Body of pancreas (tissue), 4 donors: Measurements from ENCODE around the gene SBK3. TPM values are rescaled to one million over a fixed set of nuclear protein-coding genes. Genes with fewer than 3 reads are reported as not detected.

Experiments used
- ATAC-seq: fragments of 150-250 bp; one replicate; pipeline ENCODE4 v1.9.1; 2016
- DNase-seq, 4 donors: peaks; one replicate each; pipeline ENCODE4 v3.0.0-alpha.2; 2019
- H3K27ac ChIP-seq, 4 donors: fragments of 200-600 bp; sonication (generic); 1 replicate in 3 of 4; 2 replicates in 1 of 4; pipeline versions ENCODE4 v1.5.1 to v1.6.1; 2016 to 2019; ENCODE audit warnings: mild to moderate bottlenecking in 1 of 4, mixed read lengths in 1 of 4, moderate library complexity in 1 of 4
- H3K27me3 ChIP-seq, 2 donors: fragments of 200-600 bp; sonication (generic); one replicate each; pipeline ENCODE4 v1.6.0; 2016; ENCODE audit warnings: mild to moderate bottlenecking in 1 of 2
- H3K36me3 ChIP-seq, 2 donors: fragments of 200-600 bp; sonication (generic); replicated peaks in 1 of 2; 2 replicates each; pipeline ENCODE4 v1.5.1; 2016; ENCODE audit warnings: low read depth in 2 of 2; ENCODE audit not compliant: insufficient read depth in 1 of 2
- H3K4me1 ChIP-seq: fragments of 200-600 bp; sonication (generic); one replicate; pipeline ENCODE4 v1.6.0; 2016
- H3K4me3 ChIP-seq, 2 donors: fragments of 200-600 bp; sonication (generic); 1 replicate in 1 of 2; 2 replicates in 1 of 2; pipeline ENCODE4 v1.5.1; 2016 to 2019
- H3K9me3 ChIP-seq, 3 donors: fragments of 200-600 bp; sonication (generic); 1 replicate in 2 of 3; 2 replicates in 1 of 3; pipeline ENCODE4 v1.5.1; 2016
- CTCF ChIP-seq, 7 experiments: fragments of 450-650 bp in 4 of 7; fragments of 200-600 bp in 3 of 7; sonication (generic) in 3 of 7; IDR thresholded peaks; one replicate each; pipeline ENCODE4 v1.5.1; 2016 to 2019; ENCODE audit warnings: antibody characterized with exemption in 7 of 7
- POLR2A ChIP-seq, 3 donors: fragments of 450-650 bp; IDR thresholded peaks; one replicate each; pipeline ENCODE4 v1.6.1; 2016; ENCODE audit warnings: antibody characterized with exemption in 3 of 3, mild to moderate bottlenecking in 2 of 3
- WGBS, 2 donors: methylation state at CpG; one replicate each; pipeline ENCODE4 v1.1.5; 2017; 5-methylcytosine and 5-hydroxymethylcytosine counted together
- intact Hi-C: fragments of 100-400 bp; cut with DNase I; formaldehyde crosslinking; loops from one replicate; pipeline ENCODE4 v1.15.1; 2023
- total RNA-seq, 2 donors: library from RNA; depleted of rRNA; stranded (reverse); fragments of >200 nt; gene quantifications; one replicate each; pipeline ENCODE4 v1.1.0, GENCODE V29; 2016

The SBK3 gene, protein sequence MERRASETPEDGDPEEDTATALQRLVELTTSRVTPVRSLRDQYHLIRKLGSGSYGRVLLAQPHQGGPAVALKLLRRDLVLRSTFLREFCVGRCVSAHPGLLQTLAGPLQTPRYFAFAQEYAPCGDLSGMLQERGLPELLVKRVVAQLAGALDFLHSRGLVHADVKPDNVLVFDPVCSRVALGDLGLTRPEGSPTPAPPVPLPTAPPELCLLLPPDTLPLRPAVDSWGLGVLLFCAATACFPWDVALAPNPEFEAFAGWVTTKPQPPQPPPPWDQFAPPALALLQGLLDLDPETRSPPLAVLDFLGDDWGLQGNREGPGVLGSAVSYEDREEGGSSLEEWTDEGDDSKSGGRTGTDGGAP
- total RNA-seq, result not detected

GRCh38 chr19:55545443-55545842 lies at the start of gene SBK3:
TSS of gene SBK3 (minus strand) at chr19:55545543. CDS start at chr19:55545543, 0 bp downstream.
- no peak for TF ChIP-seq CTCF (IDR thresholded peaks at IDR 0.05)
- Histone ChIP-seq H3K9me3 (no peaks in the 10 kb centered on the region), H3K27ac (peak within 1 kb of the TSS in 1 of 4 donors; percentile 25), H3K27me3 (peaks cover 0 to 3% of the 10 kb centered on the region in 2 donors), H3K4me3 (no peak within 1 kb of the TSS), H3K36me3 (no peaks in the 10 kb centered on the region), H3K4me1 (peaks cover 9% of the 10 kb centered on the region)
- no peak for ATAC-seq
- DNase-seq, result no peak
- 54 to 57% methylated on average over 3 to 7 of the region's 10 CpGs for WGBS, 2 donors
- intact Hi-C loops, result no loop called here

DNA sequence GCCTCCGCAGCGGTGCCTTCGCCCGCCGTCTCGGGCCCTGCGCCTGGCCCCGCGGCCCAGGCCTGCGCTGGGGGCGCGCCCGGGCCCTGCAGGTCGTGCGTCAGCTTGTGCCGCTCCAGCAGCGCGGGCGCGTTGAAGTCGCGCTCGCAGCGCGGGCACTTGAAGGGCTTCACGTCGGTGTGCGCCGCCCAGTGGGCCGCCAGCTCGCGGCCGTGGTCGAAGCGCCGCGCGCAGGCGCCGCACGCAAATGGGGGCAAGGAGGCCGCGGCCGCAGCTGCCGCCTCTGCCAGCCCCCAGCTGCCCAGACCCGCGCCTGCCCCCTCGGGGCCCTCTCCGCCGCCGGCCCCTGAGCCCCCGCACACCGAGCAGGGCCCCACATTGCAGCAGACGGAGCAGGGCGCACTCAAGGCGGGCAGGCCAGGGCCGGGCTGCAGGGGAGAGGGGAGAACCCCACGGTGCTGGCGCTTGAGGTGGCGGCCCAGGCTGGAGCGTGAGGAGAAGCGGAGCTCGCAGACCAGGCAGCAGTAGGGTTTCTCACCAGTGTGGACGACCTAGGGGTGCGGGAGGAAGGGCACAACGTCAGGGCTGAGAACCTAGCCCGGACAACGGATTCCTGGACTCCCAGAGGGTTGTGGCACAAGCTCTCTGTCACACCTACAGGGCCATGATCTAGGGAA lies 47.9 kb upstream of the SBK3 start:
- no peak for TF ChIP-seq POLR2A (IDR thresholded peaks at IDR 0.05)
- TF ChIP-seq CTCF (IDR thresholded peaks at IDR 0.05), result no peak
- WGBS, 2 donors, result 81 to 93% methylated on average over 44 to 45 of the region's 68 CpGs
- H3K27me3 ChIP-seq, result no peaks in the 10 kb centered on the region
- DNase-seq (no peak), ATAC-seq (no peak)
- intact Hi-C loops, result no loop called here
- peaks cover 0 to 5% of the 10 kb centered on the region in 2 donors for H3K36me3 ChIP-seq
- H3K4me1 ChIP-seq, result peaks cover under 1% of the 10 kb centered on the region
- H3K9me3 ChIP-seq, result no peaks in the 10 kb centered on the region
- H3K4me3 ChIP-seq, result no peak overlapping the region
- H3K27ac ChIP-seq, result no peak overlapping the region

DNA sequence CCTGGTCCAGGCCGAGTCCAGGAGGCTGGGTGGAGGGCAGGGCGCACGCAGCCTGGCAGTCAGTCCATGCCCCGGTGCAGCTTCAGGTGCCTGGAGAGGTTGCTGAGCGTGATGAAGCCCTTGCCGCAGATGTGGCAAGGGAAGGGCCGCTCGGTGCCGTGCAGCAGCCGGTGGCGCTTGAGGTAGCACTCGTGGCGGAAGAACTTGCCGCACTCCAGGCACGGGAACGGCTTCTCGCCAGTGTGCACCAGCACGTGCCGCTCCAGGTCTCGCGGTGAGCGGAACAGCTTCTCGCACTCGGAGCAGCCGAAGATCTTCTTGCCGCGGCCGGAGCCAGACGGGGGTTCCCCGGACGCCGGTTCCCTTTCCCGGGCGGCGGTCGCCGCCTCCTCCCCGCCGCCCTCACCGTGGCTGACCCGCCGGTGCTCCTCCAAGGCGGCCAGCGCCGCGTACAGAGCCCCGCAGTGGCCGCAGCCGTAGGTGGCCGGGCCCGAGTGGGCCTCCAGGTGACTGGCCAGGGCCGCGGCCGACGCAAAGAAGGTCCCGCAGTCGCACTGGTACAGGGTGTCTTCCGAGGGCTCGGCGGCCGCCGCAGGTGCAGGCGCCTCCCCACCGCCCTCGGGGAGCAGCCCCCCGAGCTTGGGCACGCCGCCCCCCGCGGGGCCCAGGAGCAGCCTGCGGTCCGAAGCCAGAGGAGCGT lies 47.2 kb upstream of the SBK3 start:
- H3K27ac ChIP-seq, result no peak overlapping the region
- H3K4me3 ChIP-seq, result no peak overlapping the region
- H3K9me3 ChIP-seq, result no peaks in the 10 kb centered on the region
- H3K4me1 ChIP-seq, result no peaks in the 10 kb centered on the region
- DNase-seq (no peak), ATAC-seq (no peak)
- no peak for TF ChIP-seq CTCF (IDR thresholded peaks at IDR 0.05)
- TF ChIP-seq POLR2A (IDR thresholded peaks at IDR 0.05), result no peak
- intact Hi-C loops, result no loop called here
- H3K36me3 ChIP-seq, result peaks cover 0 to 5% of the 10 kb centered on the region in 2 donors
- 93 to 94% methylated on average over 26 to 39 of the region's 73 CpGs for WGBS, 2 donors
- H3K27me3 ChIP-seq, result no peaks in the 10 kb centered on the region

- peaks cover 0 to 5% of the 10 kb centered on the region in 2 donors for H3K36me3 ChIP-seq
- no peak for ATAC-seq
- H3K4me3 ChIP-seq, result no peak overlapping the region
- 74 to 75% methylated on average over 10 of the region's 10 CpGs for WGBS, 2 donors
- H3K9me3 ChIP-seq, result no peaks in the 10 kb centered on the region
- no peak overlapping the region for H3K27ac ChIP-seq
- H3K4me1 ChIP-seq, result peaks cover 10% of the 10 kb centered on the region
- intact Hi-C loops, result no loop called here
- TF ChIP-seq CTCF (IDR thresholded peaks at IDR 0.05) (no peak), POLR2A (IDR thresholded peaks at IDR 0.05) (no peak)
- no peak for DNase-seq
- no peaks in the 10 kb centered on the region for H3K27me3 ChIP-seq
These were observed 46.2 kb upstream of the SBK3 start for GRCh38 chr19:55591555-55591954.
